Measurements from ENCODE around the gene KMT5C.

The KMT5C gene

DNA sequence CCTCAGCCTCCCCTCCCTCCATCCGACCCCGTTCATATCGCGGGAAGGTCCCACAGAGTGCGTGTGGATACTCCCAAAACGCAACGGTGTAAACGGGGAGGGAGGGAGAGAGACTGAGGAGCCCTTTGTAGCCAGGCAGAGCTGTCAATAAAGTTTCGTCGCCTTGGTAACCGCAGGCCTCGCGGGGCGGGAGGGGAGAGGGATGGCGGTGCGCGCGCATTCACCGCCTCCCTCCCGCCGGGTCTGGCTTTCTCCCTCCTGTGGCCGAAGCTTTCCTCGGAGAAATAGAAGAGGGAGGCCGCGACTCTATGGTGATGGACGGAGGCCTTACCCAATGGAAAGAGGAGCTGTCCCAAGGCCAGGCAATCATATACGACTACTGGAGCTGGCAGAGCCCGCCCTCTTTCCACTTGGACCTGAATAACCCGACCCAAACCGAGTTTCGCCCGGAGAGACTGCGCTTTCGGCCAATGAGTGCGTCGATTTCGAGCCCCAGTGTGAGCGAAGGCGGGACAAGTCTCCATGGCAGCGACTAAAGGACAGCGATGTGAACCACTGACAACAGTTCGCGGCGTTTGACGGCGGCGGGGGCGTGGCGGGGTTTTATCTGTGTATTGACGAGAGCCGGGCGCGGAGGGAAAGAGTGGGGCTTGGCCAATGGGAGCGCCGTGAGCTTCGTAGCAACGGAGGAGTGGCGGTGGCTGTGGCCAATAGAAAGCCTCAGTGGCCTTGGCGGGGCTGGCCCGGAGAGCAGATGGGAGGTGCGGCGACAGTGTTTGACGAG, at the start of gene KMT5C:
Gene KMT5C, plus strand, starts transcription at position 772 of the 784 bp plus-strand sequence. CDS start 2,061 bp downstream, outside the sequence.
- FAIRE-seq = peak; percentile 95

GRCh38 chr19:55297267-55297666, 42.4 kb upstream of the KMT5C start:
- FAIRE-seq (no peak), DNase-seq (ENCODE audit: low spot score) (no peak)

More for the DNA sequence above, at the start of gene KMT5C:
- DNase-seq (ENCODE audit: low spot score) = peak; percentile 100

GRCh38 chr19:55299991-55300390, 39.7 kb upstream of the KMT5C start:
- FAIRE-seq (no peak), DNase-seq (ENCODE audit: low spot score) (no peak)

DNA sequence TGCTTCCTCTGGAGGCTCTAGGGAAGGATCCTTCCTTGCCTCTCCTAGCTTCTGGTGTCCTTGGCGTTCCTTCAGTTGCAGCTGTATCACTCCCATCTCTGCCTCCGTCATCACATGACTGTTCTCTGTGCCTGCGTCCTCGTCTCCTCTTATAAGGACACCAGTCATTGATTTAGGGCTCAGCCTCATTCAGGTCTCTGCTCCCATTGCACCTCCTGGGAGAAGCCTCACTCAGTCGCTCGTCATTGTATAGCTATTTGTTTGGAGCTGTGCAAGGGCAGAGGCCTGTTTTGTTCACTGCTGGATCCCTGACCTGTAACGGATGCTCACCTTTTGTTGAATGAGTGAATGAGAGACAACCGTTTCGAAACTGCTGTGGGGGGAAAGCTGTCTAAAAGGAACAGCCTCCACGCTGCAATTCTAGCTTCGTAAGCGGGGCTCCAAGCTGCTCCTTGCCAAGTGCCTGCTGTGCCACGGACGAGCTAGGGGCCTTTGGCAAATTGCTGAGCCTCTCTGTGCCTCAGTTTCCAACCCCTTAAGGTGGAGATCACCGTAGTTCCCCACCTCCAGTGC, 38.7 kb upstream of the KMT5C start:
- DNase-seq (ENCODE audit: low spot score) = no peak
- no peak for FAIRE-seq

GRCh38 chr19:55301459-55302317, 38.0 kb upstream of the KMT5C start:
- DNase-seq (ENCODE audit: low spot score) = peak; percentile 56
- no peak for FAIRE-seq

GRCh38 chr19:55302318-55302703, 37.4 kb upstream of the KMT5C start:
- FAIRE-seq (no peak), DNase-seq (ENCODE audit: low spot score) (no peak)

DNA sequence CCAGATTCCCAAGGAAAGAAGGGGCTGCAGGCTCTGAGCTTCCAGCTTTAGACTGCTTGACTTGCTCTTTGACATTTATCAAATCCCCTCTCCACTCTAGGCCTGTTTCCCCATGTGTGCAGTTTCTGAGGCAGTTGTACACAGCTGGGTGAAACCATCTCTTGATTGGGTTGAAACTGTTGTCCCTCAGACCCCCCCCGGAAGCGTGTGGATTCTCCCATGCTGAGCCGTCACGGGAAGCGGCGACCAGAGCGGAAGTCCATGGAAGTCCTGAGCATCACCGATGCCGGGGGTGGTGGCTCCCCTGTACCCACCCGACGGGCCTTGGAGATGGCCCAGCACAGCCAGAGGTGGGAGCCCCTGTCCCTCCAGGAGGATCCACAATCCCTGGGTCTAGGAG, 36.2 kb upstream of the KMT5C start:
- no peak for FAIRE-seq
- DNase-seq (ENCODE audit: low spot score) = no peak

DNA sequence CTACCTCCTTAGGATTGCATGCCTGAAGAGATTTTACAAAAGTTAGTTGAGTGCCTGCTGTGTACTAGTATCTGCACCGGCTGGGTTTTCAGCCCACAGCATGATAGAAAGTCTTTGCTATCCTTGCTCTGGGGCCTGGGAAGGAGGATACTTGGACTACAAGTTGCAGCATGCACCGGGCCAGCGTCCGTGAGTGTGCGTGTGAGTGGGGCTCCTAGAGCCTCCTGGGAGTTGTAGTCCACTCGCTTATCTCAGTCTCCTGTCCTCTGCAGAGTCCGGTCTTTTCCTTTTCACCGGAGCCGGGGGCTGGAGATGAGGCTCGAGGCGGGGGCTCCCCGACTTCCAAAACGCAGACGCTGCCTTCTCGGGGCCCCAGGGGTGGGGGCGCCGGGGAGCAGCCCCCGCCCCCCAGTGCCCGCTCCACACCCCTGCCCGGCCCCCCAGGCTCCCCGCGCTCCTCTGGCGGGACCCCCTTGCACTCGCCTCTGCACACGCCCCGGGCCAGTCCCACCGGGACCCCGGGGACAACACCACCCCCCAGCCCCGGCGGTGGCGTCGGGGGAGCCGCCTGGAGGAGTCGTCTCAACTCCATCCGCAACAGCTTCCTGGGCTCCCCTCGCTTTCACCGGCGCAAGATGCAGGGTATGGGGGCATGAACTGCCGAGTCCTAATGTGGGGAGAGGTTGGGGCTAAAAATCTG, 35.2 kb upstream of the KMT5C start:
- DNase-seq (ENCODE audit: low spot score) (peak; percentile 13), FAIRE-seq (no peak)

DNA sequence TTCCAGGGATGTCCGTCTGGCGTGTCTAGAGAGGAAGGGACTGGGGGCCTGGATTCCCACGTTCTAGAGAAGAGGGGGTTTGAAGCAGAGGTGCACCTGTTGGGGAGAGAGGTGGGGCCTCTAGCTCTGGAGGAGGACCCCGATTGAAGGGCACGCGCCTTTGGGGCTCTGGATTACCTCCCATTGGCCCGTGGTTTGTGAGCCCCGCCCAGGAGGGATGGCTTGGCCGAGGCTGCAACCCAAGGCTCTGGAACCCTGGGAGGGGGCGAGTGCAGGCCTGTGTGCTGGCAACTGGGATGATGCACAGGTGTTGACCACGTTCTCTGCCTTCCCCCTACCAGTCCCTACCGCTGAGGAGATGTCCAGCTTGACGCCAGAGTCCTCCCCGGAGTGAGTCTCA, 34.7 kb upstream of the KMT5C start:
- DNase-seq (ENCODE audit: low spot score) (no peak), FAIRE-seq (no peak)

- FAIRE-seq (no peak), DNase-seq (ENCODE audit: low spot score) (no peak)
Measured at GRCh38 chr19:55305491-55305890, 34.2 kb upstream of the KMT5C start.

DNA sequence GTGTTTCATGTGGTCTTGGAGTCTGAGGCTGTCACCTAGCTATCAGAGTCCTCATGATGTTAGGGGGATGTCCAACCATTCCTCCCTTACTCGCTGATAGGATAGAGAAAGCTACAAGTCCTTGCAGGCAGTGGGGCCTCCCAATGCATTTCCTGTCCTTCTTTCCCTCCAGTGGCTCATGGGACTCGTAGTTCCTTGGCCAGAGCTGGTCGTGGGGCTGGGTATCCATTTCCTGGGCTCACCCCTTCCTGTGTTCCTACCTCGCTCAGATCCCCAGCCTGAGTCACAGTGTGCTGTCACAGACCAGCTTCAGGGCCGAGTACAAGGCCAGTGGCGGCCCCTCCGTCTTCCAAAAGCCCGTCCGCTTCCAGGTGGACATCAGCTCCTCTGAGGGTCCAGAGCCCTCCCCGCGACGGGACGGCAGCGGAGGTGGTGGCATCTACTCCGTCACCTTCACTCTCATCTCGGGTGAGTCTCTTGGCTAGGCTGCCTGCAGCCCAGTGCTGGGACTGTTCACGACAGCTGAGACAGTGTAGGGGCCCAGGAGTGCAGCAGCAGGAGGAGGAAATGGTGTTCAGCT, 33.6 kb upstream of the KMT5C start:
- DNase-seq (ENCODE audit: low spot score) = peak; percentile 20
- FAIRE-seq = no peak

- no peak for DNase-seq (ENCODE audit: low spot score)
Measured at GRCh38 chr19:55306712-55307111, 33.0 kb upstream of the KMT5C start.

GRCh38 chr19:55308281-55308680, 31.4 kb upstream of the KMT5C start:
- FAIRE-seq (no peak), DNase-seq (ENCODE audit: low spot score) (no peak)

More at GRCh38 chr19:55306712-55307111, 33.0 kb upstream of the KMT5C start:
- no peak for FAIRE-seq

- FAIRE-seq = no peak
- no peak for DNase-seq (ENCODE audit: low spot score)
Measured at GRCh38 chr19:55309448-55309847, 30.2 kb upstream of the KMT5C start.

- FAIRE-seq = no peak
- no peak for DNase-seq (ENCODE audit: low spot score)
Measured at GRCh38 chr19:55310498-55310897, 29.2 kb upstream of the KMT5C start.

- DNase-seq (ENCODE audit: low spot score) = no peak
- FAIRE-seq = no peak
Measured at GRCh38 chr19:55311397-55311796, 28.3 kb upstream of the KMT5C start.

GRCh38 chr19:55311797-55312196, 27.9 kb upstream of the KMT5C start:
- no peak for DNase-seq (ENCODE audit: low spot score)
- no peak for FAIRE-seq

DNA sequence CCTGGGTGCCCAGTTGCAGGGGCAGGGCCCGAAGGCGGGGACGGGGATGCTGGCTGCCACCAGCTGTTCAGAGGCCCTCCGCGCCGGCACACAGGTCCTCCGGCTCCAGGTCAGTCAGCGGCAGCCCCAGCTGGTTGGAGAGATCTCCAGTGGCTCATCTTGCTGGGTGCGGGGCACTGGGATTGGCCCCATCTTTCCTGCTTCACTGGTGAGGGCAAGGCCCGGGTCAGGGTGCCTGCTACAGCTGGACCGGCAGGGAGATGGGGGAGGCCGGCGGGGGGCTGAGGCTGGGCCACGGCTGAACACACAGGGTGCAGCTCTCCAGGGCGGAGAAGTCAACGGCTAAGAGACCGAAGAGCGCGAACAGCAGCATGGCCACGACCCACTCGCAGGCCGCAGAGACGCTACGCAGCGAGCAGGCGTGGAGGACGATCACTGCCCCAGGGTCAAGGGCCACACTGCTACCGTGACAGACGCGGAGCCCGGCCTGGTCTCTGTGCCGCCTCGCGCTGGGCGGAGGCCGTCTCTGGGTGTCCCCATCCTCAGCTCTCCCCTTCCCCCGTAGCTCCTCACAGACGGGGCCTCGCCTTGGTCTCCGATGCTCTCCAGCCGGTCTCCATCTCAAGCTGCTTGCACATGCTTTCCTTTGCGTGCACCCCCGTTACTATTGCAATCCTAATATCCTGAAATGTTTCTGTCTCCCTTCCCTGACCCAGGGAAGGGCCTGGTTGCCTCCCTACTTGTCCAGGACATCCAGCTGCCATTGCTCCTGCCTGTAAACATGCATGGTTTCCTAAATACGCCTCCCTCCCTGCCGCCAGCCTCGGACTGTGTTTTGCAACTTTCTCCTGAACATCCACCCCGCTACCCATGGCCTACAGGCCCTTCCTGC, 26.8 kb upstream of the KMT5C start:
- DNase-seq (ENCODE audit: low spot score) (no peak), FAIRE-seq (no peak)

DNA sequence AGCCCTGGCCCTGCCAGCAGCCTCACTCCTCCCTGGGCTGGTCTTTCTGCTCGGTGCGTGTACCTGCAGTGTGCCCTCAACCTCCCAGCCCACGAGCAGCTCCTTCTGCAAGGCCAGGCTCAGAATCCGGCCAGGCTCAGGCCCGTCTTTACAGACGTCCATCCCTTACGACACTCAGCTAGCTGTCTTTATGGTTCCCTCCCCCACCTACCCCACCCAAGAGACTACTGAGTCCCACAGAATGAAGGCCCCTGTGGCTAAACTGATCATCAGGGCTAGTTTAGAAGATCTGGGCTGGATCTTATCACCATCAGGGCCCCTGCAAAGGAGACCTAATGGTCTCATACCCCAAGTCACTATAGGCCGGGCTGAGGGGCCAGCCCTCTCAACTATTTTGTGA, 25.3 kb upstream of the KMT5C start:
- FAIRE-seq = no peak

DNA sequence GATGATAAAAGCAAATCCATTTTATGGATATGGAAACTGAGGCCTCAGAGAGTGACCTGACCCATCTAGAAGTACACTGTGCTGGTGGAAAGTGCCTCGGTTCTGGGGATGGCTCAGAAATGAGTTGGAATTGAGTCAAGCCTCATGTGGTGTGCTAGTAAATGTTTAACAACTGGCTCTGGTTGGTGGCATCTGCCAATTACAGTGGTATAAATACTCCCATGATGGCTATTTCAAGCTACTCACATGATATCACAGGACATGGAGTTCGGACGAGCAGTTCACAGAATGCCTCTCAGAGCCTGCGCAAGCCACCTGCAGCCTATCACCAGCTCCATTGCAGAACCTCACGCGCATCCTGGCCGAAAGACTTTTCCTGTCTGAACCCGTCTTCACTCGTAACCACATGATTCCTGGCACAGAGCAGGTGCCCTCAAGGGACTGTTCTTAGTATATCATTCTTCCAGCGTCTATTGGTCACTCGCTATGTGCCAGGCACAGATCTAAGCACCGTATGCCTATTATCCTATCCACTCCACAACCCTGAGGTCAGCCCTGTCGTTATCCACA, 23.6 kb upstream of the KMT5C start:
- FAIRE-seq (no peak), DNase-seq (ENCODE audit: low spot score) (no peak)

More for the DNA sequence above, 25.3 kb upstream of the KMT5C start:
- DNase-seq (ENCODE audit: low spot score) = no peak

All from RCC 7860 (cell line).